Effector memory CD8-positive, alpha-beta T cell (primary cell): ENCODE results near the gene SCNM1.

ENCODE experiments used
- ATAC-seq: fragments of 150-1000 bp; cut with Tn5 transposase; replicated peaks from 2 replicates; pipeline ENCODE4 v1.10.0; 2021; ENCODE audit warnings: mild to moderate bottlenecking, moderate library complexity
- DNase-seq, 3 experiments: peaks; one replicate each; pipeline ENCODE4 v3.0.0; 2021
- H3K27ac Mint-ChIP-seq, 2 donors: one replicate each; pipeline ENCODE4 v1.8.0; 2022; ENCODE audit warnings: mild to moderate bottlenecking in 2 of 2, mixed read lengths in 2 of 2, moderate library complexity in 2 of 2
- H3K27me3 Mint-ChIP-seq, 2 donors: one replicate each; pipeline ENCODE4 v1.8.0; 2022; ENCODE audit warnings: mixed read lengths in 2 of 2
- H3K36me3 Mint-ChIP-seq: one replicate; pipeline ENCODE4 v1.8.0; 2022; ENCODE audit warnings: mild to moderate bottlenecking, moderate library complexity, mixed read lengths; ENCODE audit not compliant: insufficient read depth
- H3K4me1 Mint-ChIP-seq, 2 donors: one replicate each; pipeline ENCODE4 v1.8.0; 2022; ENCODE audit warnings: low read depth in 2 of 2, mixed read lengths in 2 of 2
- H3K4me3 Mint-ChIP-seq, 2 donors: one replicate each; pipeline ENCODE4 v1.8.0; 2022; ENCODE audit warnings: mild to moderate bottlenecking in 2 of 2, mixed read lengths in 2 of 2, moderate library complexity in 2 of 2
- H3K9me3 Mint-ChIP-seq, 2 donors: one replicate each; pipeline ENCODE4 v1.8.0; 2022; ENCODE audit warnings: mixed read lengths in 2 of 2

Gene SCNM1

GRCh38 chr1:151142411-151143056, 23.4 kb upstream of the SCNM1 start:
- Mint-ChIP-seq H3K4me1 (peaks cover 7 to 13% of the 10 kb centered on the region in 2 donors), H3K27me3 (peaks cover 0 to 6% of the 10 kb centered on the region in 2 donors), H3K27ac (no peak overlapping the region), H3K4me3 (no peak overlapping the region), H3K36me3 (no peaks in the 10 kb centered on the region), H3K9me3 (no peaks in the 10 kb centered on the region)
- ATAC-seq (no peak), DNase-seq (no peak)

- H3K36me3 Mint-ChIP-seq: no peaks in the 10 kb centered on the region
- ATAC-seq (no peak), DNase-seq (no peak)
- peaks cover 7 to 13% of the 10 kb centered on the region in 2 donors for H3K4me1 Mint-ChIP-seq
- no peak overlapping the region for H3K27ac Mint-ChIP-seq
- H3K4me3 Mint-ChIP-seq: no peak overlapping the region
- H3K9me3 Mint-ChIP-seq: no peaks in the 10 kb centered on the region
- peaks cover 0 to 6% of the 10 kb centered on the region in 2 donors for H3K27me3 Mint-ChIP-seq
Measured at GRCh38 chr1:151143057-151143435, 22.9 kb upstream of the SCNM1 start.

GRCh38 chr1:151143986-151144385, 22.0 kb upstream of the SCNM1 start:
- Mint-ChIP-seq H3K36me3 (no peaks in the 10 kb centered on the region), H3K4me3 (no peak overlapping the region), H3K27me3 (peaks cover 0 to 6% of the 10 kb centered on the region in 2 donors), H3K9me3 (no peaks in the 10 kb centered on the region), H3K4me1 (peaks cover 7 to 13% of the 10 kb centered on the region in 2 donors), H3K27ac (no peak overlapping the region)
- DNase-seq (no peak), ATAC-seq (no peak)

DNA sequence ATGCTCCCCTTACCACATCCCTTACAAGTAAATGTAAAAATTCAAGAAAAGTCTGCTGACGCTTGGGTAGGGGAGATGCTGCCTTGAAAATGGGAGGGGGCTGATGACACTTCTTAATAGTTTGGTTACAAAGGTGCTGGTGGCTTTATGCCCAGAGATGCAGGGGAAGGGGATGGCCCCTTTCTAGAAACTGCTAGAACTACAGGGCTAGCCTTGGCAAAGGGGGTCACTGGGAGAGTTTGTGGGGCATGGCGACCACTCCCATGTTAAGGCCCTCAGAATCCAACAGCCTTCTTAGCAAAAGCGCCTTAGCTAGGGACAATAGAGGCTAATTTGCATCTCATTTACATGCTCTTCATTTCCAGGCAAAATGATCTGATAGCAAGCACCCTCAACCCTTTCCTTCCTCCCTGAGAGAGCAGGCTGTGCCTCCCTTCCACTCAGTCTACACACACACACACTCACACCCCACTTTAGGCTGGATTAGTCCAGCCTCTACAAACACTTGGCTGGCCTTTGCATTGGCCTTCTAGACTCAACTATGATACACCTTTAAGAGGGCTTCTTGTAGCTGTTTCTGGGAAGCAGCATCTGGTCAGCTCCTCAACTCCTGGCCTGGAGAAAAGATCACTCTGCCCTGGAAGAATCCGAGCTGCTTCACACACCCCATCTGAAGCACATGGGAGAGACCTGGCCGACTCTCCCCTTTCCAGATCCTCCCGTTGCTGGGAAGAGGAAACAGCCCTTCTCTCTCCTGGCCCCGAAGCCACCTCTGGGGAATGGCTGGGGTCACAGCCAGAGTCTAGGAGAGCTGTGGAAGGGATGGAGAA, 21.3 kb upstream of the SCNM1 start:
- DNase-seq: no peak
- H3K27me3 Mint-ChIP-seq: peaks cover 0 to 6% of the 10 kb centered on the region in 2 donors
- no peaks in the 10 kb centered on the region for H3K9me3 Mint-ChIP-seq
- peak overlapping the region; percentile 83 to 88 for H3K4me3 Mint-ChIP-seq
- peaks cover 7 to 13% of the 10 kb centered on the region in 2 donors for H3K4me1 Mint-ChIP-seq
- no peak overlapping the region for H3K27ac Mint-ChIP-seq
- ATAC-seq: no peak
- H3K36me3 Mint-ChIP-seq: no peaks in the 10 kb centered on the region

GRCh38 chr1:151145304-151146071, 20.5 kb upstream of the SCNM1 start:
- ATAC-seq: no peak

GRCh38 chr1:151146072-151146411, 19.9 kb upstream of the SCNM1 start:
- peaks cover 0 to 6% of the 10 kb centered on the region in 2 donors for H3K27me3 Mint-ChIP-seq
- peaks cover 7 to 13% of the 10 kb centered on the region in 2 donors for H3K4me1 Mint-ChIP-seq
- H3K27ac Mint-ChIP-seq: peak overlapping the region in 1 of 2 donors; percentile 84
- ATAC-seq (peak; percentile 7), DNase-seq (no peak)
- no peaks in the 10 kb centered on the region for H3K9me3 Mint-ChIP-seq
- H3K4me3 Mint-ChIP-seq: peak overlapping the region; percentile 83 to 88
- H3K36me3 Mint-ChIP-seq: no peaks in the 10 kb centered on the region

More at GRCh38 chr1:151145304-151146071, 20.5 kb upstream of the SCNM1 start:
- peak overlapping the region; percentile 83 to 88 for H3K4me3 Mint-ChIP-seq
- H3K27ac Mint-ChIP-seq: no peak overlapping the region
- no peaks in the 10 kb centered on the region for H3K9me3 Mint-ChIP-seq
- no peaks in the 10 kb centered on the region for H3K36me3 Mint-ChIP-seq
- peak in 1 of 3 experiments; percentile 6 for DNase-seq
- H3K27me3 Mint-ChIP-seq: peaks cover 0 to 6% of the 10 kb centered on the region in 2 donors
- H3K4me1 Mint-ChIP-seq: peaks cover 7 to 13% of the 10 kb centered on the region in 2 donors

- ATAC-seq (peak; percentile 99), DNase-seq (peak; percentile 81 to 83 (median 82))
- H3K36me3 Mint-ChIP-seq: no peaks in the 10 kb centered on the region
- H3K4me3 Mint-ChIP-seq: peak within 1 kb of the TSS; percentile 83 to 88
- H3K4me1 Mint-ChIP-seq: peaks cover 7 to 13% of the 10 kb centered on the region in 2 donors
- no peaks in the 10 kb centered on the region for H3K9me3 Mint-ChIP-seq
- H3K27me3 Mint-ChIP-seq: peaks cover 0 to 6% of the 10 kb centered on the region in 2 donors
- peak within 1 kb of the TSS; percentile 81 to 84 for H3K27ac Mint-ChIP-seq
Measured at GRCh38 chr1:151146412-151147131, 19.4 kb upstream of the SCNM1 start, which contains the start of gene SEMA6C. TSS of gene SEMA6C (minus strand) at chr1:151146631. CDS start at chr1:151142621, 4,010 bp downstream.

DNA sequence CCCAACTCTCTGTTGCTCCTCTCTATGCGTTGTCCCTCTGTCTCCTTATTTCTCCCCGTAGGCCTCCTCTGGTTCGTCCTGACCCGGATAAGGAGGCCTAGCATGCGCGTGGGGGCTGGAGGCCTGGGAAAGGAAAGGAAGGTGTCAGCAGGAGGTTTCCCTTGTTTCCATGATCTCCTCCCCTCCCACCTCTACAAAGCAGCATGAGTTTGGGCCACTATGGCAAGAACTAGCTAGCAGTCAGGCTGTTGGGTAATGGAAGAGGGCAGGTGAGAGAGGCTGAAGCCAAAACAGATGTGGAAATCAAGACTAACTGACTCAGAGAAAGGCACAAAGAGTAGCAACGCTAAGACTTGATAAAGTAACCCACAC, 18.8 kb upstream of the SCNM1 start:
- H3K4me3 Mint-ChIP-seq: peak overlapping the region; percentile 83 to 88
- peak overlapping the region; percentile 81 to 84 for H3K27ac Mint-ChIP-seq
- no peaks in the 10 kb centered on the region for H3K9me3 Mint-ChIP-seq
- peaks cover 7 to 13% of the 10 kb centered on the region in 2 donors for H3K4me1 Mint-ChIP-seq
- ATAC-seq (no peak), DNase-seq (no peak)
- H3K27me3 Mint-ChIP-seq: peaks cover 0 to 6% of the 10 kb centered on the region in 2 donors
- no peaks in the 10 kb centered on the region for H3K36me3 Mint-ChIP-seq

GRCh38 chr1:151147665-151148064, 18.3 kb upstream of the SCNM1 start:
- Mint-ChIP-seq H3K36me3 (no peaks in the 10 kb centered on the region), H3K27ac (peak overlapping the region in 1 of 2 donors; percentile 1), H3K4me3 (peak overlapping the region; percentile 83 to 88), H3K4me1 (peaks cover 7 to 13% of the 10 kb centered on the region in 2 donors), H3K9me3 (no peaks in the 10 kb centered on the region), H3K27me3 (peaks cover 0 to 6% of the 10 kb centered on the region in 2 donors)
- ATAC-seq (no peak), DNase-seq (no peak)

DNA sequence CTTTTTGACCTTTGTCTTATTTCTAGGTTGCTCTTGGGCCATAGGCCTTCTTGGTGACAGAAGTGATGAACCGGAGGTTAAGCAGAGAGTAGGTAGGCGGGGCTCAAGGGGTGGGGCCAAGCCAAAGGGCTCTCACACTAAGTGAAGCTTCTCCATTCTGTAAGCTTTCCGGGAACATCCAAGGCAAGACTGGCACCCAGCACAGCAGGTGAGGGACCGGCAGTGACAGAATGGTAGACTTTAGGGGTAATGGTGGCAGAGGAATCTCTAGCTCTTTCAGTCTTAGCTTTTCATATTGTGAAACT, 9.5 kb upstream of the SCNM1 start, which contains the start of gene TNFAIP8L2:
Gene TNFAIP8L2 (plus strand): TSS at position 135 of the 305 bp plus-strand sequence. CDS start 2,049 bp downstream, outside the sequence.
- DNase-seq: peak; percentile 55 to 64 (median 63)
- peaks cover 31 to 42% of the 10 kb centered on the region in 2 donors for H3K4me1 Mint-ChIP-seq
- no peaks in the 10 kb centered on the region for H3K27me3 Mint-ChIP-seq
- no peaks in the 10 kb centered on the region for H3K9me3 Mint-ChIP-seq
- peak within 1 kb of the TSS; percentile 89 to 90 for H3K27ac Mint-ChIP-seq
- H3K36me3 Mint-ChIP-seq: peaks cover 16% of the 10 kb centered on the region
- peak; percentile 85 for ATAC-seq
- peak within 1 kb of the TSS; percentile 93 to 99 for H3K4me3 Mint-ChIP-seq

GRCh38 chr1:151157067-151157531, 8.8 kb upstream of the SCNM1 start:
- Mint-ChIP-seq H3K9me3 (no peaks in the 10 kb centered on the region), H3K27ac (peak overlapping the region; percentile 89 to 90), H3K4me3 (peak overlapping the region; percentile 93 to 99), H3K4me1 (peaks cover 33 to 47% of the 10 kb centered on the region in 2 donors), H3K27me3 (no peaks in the 10 kb centered on the region), H3K36me3 (peaks cover 16% of the 10 kb centered on the region)
- ATAC-seq (peak; percentile 51), DNase-seq (peak in 2 of 3 experiments; percentile 18 to 35)

DNA sequence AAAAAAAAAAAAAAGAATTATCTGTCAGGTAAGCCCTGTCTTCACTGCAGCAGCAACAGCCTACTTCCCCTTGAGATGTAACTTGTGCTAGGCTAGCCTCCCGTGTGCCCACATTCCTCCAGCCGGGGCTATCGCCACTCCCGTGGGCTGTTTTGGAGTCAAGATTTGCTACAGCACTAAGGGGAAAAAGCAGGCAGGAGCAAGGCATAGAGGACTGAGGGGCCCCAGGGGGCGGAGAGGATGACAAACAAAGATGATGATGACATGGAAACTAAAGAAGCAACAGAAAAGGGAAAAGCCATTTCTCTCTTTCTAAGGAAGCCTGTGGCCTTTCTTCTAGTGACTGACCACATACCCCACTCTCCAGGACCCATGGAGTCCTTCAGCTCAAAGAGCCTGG, 7.6 kb upstream of the SCNM1 start:
- Mint-ChIP-seq H3K4me1 (peaks cover 33 to 54% of the 10 kb centered on the region in 2 donors), H3K27me3 (no peaks in the 10 kb centered on the region), H3K9me3 (no peaks in the 10 kb centered on the region), H3K27ac (peak overlapping the region; percentile 73 to 90), H3K36me3 (peaks cover 16% of the 10 kb centered on the region), H3K4me3 (peak overlapping the region; percentile 93 to 99)
- ATAC-seq: no peak
- no peak for DNase-seq
